ENCODE data around the gene ZNF763.

DNA sequence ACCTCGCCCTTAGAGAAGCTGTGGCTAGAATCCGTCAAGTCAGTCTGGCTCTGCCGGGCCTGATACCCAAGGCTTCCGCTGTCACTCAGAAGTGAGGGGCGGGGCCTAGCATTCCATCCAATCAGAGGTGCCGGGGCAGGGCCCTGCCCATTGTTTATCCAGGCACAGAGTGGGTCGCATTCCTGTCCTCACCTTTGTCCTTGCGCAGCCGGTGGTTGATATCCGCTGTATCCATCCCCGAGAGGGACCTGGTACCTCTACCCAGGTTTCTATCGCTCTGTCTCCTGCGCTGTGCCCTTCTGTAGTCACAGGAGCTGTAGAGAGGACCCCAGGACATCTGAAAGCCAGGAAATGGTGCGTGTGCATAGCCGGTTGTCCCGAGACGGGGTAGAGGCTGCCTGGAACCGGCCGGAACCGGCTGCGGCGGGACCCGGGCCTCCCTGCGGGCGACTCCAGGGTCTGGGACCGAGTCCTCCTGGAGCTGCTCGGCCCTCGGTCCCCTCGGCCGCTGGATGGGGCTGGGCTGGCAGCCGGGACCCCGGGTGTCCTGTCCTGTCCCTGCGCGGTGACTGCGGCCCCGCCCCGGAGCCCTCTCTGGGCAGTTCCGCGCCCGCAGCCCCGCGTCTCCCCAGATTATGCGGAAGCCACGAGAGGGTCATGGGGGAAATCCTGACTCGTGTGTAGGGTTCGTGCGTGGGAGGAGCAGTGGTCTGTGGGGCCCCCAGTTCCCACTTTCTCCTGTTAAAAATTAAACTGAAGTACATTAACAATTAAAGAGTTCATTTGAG, at the start of gene ZNF763:
- TF ChIP-seq, protein P1, sequence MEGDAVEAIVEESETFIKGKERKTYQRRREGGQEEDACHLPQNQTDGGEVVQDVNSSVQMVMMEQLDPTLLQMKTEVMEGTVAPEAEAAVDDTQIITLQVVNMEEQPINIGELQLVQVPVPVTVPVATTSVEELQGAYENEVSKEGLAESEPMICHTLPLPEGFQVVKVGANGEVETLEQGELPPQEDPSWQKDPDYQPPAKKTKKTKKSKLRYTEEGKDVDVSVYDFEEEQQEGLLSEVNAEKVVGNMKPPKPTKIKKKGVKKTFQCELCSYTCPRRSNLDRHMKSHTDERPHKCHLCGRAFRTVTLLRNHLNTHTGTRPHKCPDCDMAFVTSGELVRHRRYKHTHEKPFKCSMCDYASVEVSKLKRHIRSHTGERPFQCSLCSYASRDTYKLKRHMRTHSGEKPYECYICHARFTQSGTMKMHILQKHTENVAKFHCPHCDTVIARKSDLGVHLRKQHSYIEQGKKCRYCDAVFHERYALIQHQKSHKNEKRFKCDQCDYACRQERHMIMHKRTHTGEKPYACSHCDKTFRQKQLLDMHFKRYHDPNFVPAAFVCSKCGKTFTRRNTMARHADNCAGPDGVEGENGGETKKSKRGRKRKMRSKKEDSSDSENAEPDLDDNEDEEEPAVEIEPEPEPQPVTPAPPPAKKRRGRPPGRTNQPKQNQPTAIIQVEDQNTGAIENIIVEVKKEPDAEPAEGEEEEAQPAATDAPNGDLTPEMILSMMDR (IDR thresholded peaks at IDR 0.05), result no peak
- TF ChIP-seq POLR2A (IDR thresholded peaks at IDR 0.05), result no peak
